Measurements from ENCODE around the gene ADCY2.
A peak's percentile ranks its signal among the peaks of the same experiment; 100 is the strongest.

Gene ADCY2

DNA sequence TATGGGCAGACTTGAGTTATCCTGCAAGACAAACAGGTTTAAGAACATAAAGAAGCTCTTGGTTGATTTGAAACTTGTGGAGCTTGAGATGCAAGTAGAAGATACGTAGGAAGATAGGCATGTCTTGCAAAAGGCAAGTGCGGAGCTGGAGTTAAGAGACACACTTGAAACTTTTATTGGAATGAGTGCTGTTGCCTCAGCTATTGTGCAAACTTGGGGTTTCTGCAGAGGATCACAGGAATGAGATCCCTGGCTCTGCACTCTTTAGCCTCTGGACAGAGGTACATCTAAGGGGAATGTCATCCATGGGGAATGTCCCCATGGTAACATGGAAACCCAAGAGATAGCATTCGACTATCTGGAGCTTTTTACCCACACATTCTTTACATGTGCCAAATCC lies 121.1 kb downstream of the ADCY2 start:
- no peak for DNase-seq

DNA sequence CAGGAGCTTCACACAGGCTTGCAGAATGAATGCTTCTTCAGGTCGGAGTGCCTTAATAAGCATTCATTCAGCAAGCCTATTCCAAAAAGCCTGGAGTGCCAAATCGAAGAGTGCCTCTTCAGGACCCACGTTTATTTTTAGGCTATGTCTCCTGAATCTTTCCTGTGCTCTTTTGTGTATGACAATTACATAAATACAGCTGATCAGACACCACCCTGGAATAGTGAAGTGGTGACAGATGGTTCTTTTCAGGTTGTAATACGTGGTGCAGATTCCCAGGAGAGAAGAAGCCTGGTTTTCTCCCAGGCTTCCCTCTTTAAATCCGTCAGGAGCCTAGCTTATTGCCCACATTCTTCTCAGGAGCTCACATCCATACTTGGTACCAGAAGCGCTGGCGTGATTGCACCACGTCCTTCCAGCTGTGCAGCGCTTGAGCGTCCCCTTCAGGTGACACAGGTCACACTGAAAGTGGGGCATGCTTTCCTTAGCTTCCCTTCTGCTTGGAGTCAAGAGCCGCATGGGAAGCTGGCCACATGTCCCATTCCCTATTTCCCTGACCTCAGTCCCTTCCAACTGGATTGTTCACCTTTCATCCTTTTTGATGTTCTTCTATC lies 123.1 kb downstream of the ADCY2 start:
- peak; percentile 71 for DNase-seq

GRCh38 chr5:7519564-7519963 lies 123.6 kb downstream of the ADCY2 start:
- no peak for DNase-seq

- no peak for DNase-seq
Observed at GRCh38 chr5:7529880-7530279, 133.9 kb downstream of the ADCY2 start.

GRCh38 chr5:7533941-7534340 lies 138.0 kb downstream of the ADCY2 start:
- DNase-seq, result no peak

GRCh38 chr5:7534505-7534904 lies 138.6 kb downstream of the ADCY2 start:
- DNase-seq, result no peak

- no peak for DNase-seq
Observed at GRCh38 chr5:7537573-7537972, 141.6 kb downstream of the ADCY2 start.

DNA sequence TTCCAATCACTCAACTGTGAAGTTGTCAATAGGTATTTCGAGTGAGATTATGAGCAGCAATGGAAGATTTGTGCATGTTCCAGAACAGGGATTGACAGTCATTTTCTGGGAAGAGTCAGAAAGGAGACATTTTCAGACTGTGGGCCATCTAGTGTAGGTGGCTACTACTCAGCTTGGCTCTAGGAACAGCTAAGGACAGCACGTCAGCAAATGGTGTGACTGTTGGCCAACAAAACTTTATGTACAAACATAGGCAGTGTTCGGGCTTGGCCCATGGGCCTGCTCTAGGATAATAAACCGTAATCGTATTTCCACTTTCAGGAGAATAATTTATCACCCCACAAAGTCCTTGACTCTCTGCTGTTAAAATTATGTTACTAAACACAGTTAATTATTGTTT lies 143.6 kb downstream of the ADCY2 start:
- no peak for DNase-seq

DNA sequence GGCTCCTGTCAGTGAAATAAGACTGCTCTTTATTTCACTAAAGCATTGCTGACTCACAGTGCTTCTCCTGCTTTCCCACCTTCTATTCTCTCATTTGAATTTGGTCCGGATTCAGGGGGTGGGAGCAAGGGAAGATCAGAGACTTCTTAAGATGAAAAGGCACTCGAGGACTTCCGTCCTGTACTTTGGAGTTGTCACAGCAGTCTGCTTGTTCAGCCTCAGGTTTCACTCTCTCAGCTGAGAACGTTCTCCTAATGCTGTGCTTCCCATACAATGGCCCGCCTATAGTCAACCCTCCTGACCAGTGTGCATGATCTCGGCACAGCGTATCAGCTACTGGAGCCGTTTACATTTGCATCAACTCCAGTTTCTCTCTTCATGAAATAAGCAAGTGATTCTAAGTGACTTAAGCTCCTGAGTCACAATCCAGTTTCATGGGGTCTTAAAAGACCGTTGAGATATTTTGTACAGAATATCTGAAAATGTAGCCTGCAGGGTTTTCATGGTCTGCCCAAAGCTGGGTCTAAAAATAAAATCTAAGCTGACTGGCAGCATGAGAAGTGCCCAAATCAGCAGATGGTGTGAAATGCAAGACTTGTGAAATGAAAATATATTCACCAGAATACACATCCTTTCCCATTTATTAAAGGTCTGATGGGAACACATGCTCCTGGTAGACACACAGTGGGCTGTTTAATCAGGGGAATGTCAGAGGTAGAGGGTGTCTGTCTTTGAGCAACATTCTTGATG lies 145.0 kb downstream of the ADCY2 start:
- DNase-seq, result peak; percentile 11

DNA sequence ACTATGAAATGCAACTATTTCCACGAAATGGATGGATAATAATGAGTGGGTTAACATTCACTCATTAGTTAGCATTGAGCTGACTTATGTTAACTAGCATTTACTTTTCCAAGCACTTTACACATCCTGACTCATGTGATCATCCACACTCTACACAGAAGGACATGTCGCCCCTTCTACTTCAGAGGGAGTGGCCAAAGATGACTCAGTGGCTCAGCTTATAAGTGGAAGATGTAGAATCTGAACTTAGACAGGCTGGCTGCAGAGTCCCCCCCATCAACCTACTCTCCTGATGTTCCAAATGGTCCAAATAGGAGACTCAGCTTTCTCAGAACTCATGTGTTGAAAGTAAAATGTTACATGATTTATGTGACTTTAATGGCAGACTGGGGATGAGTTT lies 146.0 kb downstream of the ADCY2 start:
- DNase-seq, result no peak

DNA sequence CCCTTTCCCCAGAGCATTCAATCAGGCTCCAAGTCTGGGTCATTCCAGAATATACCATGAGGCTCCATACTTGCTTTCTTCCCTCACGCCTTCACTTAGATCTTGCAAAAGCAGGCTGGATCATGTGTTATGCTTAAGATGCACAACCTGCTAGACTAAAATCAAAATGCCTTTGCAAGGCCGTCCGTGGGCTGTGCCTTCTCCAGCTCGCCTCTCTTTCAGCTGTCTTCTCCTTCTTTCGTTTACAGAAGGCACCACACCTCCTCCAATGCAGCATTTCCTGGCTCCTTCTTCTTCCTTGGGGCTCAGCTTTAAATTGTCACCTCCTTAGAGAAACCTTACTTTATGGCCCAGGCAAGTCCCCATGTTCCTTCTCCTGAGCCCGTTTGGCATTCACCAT lies 150.6 kb downstream of the ADCY2 start:
- DNase-seq, result no peak

DNA sequence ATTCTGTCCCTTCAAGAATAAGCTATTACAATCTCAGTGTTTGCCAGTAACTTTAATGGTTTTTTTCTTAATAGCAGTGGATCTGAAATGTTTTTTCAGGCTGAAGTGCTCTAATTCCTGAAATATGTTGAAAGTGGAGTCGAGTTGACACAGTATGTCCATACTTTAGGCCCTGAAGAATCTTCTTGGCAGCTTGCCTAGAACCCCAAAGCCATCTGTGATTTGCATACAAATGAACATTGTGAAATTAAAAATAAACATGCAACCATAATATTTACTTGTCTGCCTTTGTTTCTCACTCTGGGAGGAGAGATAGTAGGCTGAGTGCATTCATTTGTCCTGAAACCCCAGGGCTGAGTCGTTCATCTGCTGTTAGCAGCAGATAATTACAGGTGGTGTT lies 152.7 kb downstream of the ADCY2 start:
- DNase-seq, result peak; percentile 57

GRCh38 chr5:7565559-7565958 lies 169.6 kb downstream of the ADCY2 start:
- DNase-seq, result no peak

- peak; percentile 84 for DNase-seq
Observed at GRCh38 chr5:7576023-7576715, 180.2 kb downstream of the ADCY2 start.

GRCh38 chr5:7577381-7577780 lies 181.4 kb downstream of the ADCY2 start:
- no peak for DNase-seq

- no peak for DNase-seq
Observed at GRCh38 chr5:7578071-7578470, 182.1 kb downstream of the ADCY2 start.

- DNase-seq, result no peak
Observed at GRCh38 chr5:7584749-7585148, 188.8 kb downstream of the ADCY2 start.

- no peak for DNase-seq
Observed at GRCh38 chr5:7585807-7586206, 189.9 kb downstream of the ADCY2 start.

DNA sequence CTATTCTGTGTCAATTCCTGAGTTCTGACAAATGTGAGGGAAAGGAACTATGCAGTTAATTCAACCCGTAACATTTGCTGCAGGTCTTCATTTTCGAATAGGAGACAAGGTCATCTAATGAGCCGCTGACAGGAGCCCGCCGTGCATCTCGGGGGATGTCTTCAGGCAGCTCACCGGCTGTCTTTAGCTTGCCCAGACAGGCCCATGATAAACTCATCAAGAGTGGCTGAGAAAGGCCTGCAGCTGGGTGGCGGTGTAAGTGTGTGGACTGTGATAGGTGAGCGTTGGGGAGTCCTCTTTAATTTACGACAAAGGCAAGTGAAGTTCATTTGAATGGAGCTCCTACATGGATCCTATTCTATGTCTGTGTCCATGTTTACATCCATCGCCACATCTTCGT lies 190.5 kb downstream of the ADCY2 start:
- no peak for DNase-seq

- no peak for DNase-seq
Observed at GRCh38 chr5:7589800-7590199, 193.9 kb downstream of the ADCY2 start.

- peak; percentile 23 for DNase-seq
Observed at GRCh38 chr5:7592910-7593309, 197.0 kb downstream of the ADCY2 start.

DNA sequence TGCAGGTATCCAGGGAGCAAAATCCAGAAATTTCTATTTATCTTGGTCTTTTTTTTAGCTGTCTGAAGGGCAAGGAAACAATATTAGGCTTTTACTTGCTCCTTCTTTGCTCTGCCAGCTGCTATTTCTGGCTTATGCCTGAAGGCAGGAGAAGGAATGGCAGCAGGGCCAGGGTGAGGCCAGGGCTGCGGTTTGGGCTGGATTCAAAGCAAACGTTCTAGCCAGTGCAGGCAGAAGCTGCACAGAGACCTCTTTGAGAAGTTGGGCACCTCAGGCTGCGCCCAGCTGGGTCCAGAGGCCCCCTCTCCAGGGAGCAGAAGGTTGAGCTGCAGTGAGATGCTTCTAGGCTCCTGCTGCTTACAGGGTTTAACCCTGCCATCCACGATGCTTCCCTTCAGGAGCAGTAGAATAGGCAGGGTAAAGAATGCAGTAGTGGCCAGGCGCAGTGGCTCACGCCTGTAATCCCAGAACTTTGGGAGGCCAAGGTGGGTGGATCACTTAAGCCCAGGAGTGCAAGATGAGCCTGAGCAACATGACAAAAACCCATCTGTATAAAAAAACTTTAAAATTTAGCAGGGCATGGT lies 201.2 kb downstream of the ADCY2 start:
- no peak for DNase-seq

- no peak for DNase-seq
Observed at GRCh38 chr5:7606840-7607465, 211.0 kb downstream of the ADCY2 start.

Data from NCI-H1694 (cell line).